CD14-positive monocyte (primary cell): ENCODE results near the gene FHOD3. TPM values are rescaled to one million over a fixed set of nuclear protein-coding genes. Genes with fewer than 3 reads are reported as not detected.

Experiments used
- DNase-seq, 3 donors: peaks; one replicate each; pipeline ENCODE4 v3.0.0-alpha.2; 2011 to 2022
- H2AFZ ChIP-seq: 2 replicates; pipeline ENCODE4 v1.6.0; 2012; ENCODE audit warnings: mild to moderate bottlenecking, low read depth, low read length, inconsistent platforms; ENCODE audit not compliant: insufficient read depth, poor library complexity, severe bottlenecking
- H3K27ac ChIP-seq, 2 donors: 1 replicate in 1 of 2; 2 replicates in 1 of 2; pipeline ENCODE4 v1.5.1; 2012 to 2013; ENCODE audit warnings: low read length in 2 of 2, control low read depth in 1 of 2, inconsistent platforms in 1 of 2, low read depth in 1 of 2, mild to moderate bottlenecking in 1 of 2
- H3K27me3 ChIP-seq, 2 donors: one replicate each; pipeline versions ENCODE4 v1.6.0 to v1.6.1; 2011 to 2013; ENCODE audit warnings: low read length in 2 of 2; ENCODE audit not compliant: control insufficient read depth in 2 of 2, insufficient read depth in 2 of 2
- H3K36me3 ChIP-seq, 2 donors: replicated peaks in 1 of 2; 1 replicate in 1 of 2; 2 replicates in 1 of 2; pipeline versions ENCODE4 v1.5.1 to v1.6.1; 2012 to 2013; ENCODE audit warnings: low read length in 2 of 2, control low read depth in 1 of 2, inconsistent platforms in 1 of 2, mild to moderate bottlenecking in 1 of 2; ENCODE audit not compliant: insufficient read depth in 2 of 2, control insufficient read depth in 1 of 2
- H3K4me1 ChIP-seq, 2 donors: 1 replicate in 1 of 2; 2 replicates in 1 of 2; pipeline versions ENCODE4 v1.5.1 to v1.6.1; 2012 to 2013; ENCODE audit warnings: low read length in 2 of 2, control low read depth in 1 of 2, inconsistent platforms in 1 of 2, mild to moderate bottlenecking in 1 of 2, moderate library complexity in 1 of 2; ENCODE audit not compliant: insufficient read depth in 2 of 2, control insufficient read depth in 1 of 2
- H3K4me2 ChIP-seq: replicated peaks from 2 replicates; pipeline ENCODE3; 2012; ENCODE audit warnings: low read length, moderate library complexity, mild to moderate bottlenecking; ENCODE audit not compliant: poor library complexity, severe bottlenecking; ENCODE audit errors: extremely low read depth
- H3K4me3 ChIP-seq, 3 experiments: fragments of 200-600 bp in 1 of 3; sonication (generic) in 1 of 3; replicated peaks in 1 of 3; 1 replicate in 2 of 3; 2 replicates in 1 of 3; pipeline ENCODE4 v1.5.1; 2011 to 2013; ENCODE audit warnings: low read length in 3 of 3, mild to moderate bottlenecking in 3 of 3, control low read depth in 2 of 3, low read depth in 2 of 3, inconsistent platforms in 1 of 3, moderate library complexity in 1 of 3
- H3K79me2 ChIP-seq: 2 replicates; pipeline ENCODE4 v1.6.0; 2012; ENCODE audit warnings: mild to moderate bottlenecking, control low read depth, inconsistent platforms, low read length, moderate library complexity; ENCODE audit not compliant: insufficient read depth
- H3K9ac ChIP-seq: 2 replicates; pipeline ENCODE4 v1.6.0; 2017; ENCODE audit warnings: low read length, mild to moderate bottlenecking; ENCODE audit not compliant: insufficient read depth, poor library complexity, severe bottlenecking
- H3K9me3 ChIP-seq, 2 donors: replicated peaks in 1 of 2; 1 replicate in 1 of 2; 2 replicates in 1 of 2; pipeline versions ENCODE4 v1.5.1 to v1.6.1; 2012 to 2013; ENCODE audit warnings: low read length in 2 of 2, control low read depth in 1 of 2; ENCODE audit not compliant: control insufficient read depth in 1 of 2, insufficient read depth in 1 of 2
- H4K20me1 ChIP-seq: 2 replicates; pipeline ENCODE4 v1.6.0; 2012; ENCODE audit warnings: mild to moderate bottlenecking, low read length, control low read depth, moderate library complexity; ENCODE audit not compliant: insufficient read depth
- H3K27ac Mint-ChIP-seq, 7 donors: one replicate each; pipeline ENCODE4 v1.8.0; 2020; ENCODE audit warnings: mild to moderate bottlenecking in 7 of 7, mixed read lengths in 7 of 7, moderate library complexity in 6 of 7, inconsistent platforms in 2 of 7
- H3K27me3 Mint-ChIP-seq, 3 donors: one replicate each; pipeline ENCODE4 v1.8.0; 2021 to 2022; ENCODE audit warnings: low read depth in 3 of 3, mild to moderate bottlenecking in 3 of 3, mixed read lengths in 3 of 3, moderate library complexity in 3 of 3, inconsistent platforms in 1 of 3
- H3K36me3 Mint-ChIP-seq, 2 donors: one replicate each; pipeline ENCODE4 v1.8.0; 2020; ENCODE audit warnings: mixed read lengths in 2 of 2, inconsistent platforms in 1 of 2, mild to moderate bottlenecking in 1 of 2
- H3K4me1 Mint-ChIP-seq: one replicate; pipeline ENCODE4 v1.8.0; 2020; ENCODE audit warnings: mild to moderate bottlenecking, mixed read lengths
- H3K4me3 Mint-ChIP-seq, 2 donors: one replicate each; pipeline ENCODE4 v1.8.0; 2020; ENCODE audit warnings: mild to moderate bottlenecking in 2 of 2, mixed read lengths in 2 of 2, moderate library complexity in 1 of 2
- H3K9me3 Mint-ChIP-seq, 7 donors: one replicate each; pipeline ENCODE4 v1.8.0; 2020 to 2022; ENCODE audit warnings: mixed read lengths in 7 of 7, mild to moderate bottlenecking in 6 of 7, moderate library complexity in 6 of 7, inconsistent platforms in 2 of 7
- WGBS: methylation state at CpG from one replicate; pipeline ENCODE4 v1.1.5; 2013; ENCODE audit warnings: missing lambda C conversion rate; ENCODE audit not compliant: insufficient coverage; 5-methylcytosine and 5-hydroxymethylcytosine counted together
- intact Hi-C, 2 donors: fragments of 100-400 bp; cut with micrococcal nuclease; formaldehyde crosslinking; loops; one replicate each; pipeline versions ENCODE4 v1.15.0 to v1.15.1; 2023
- polyA plus RNA-seq, 3 donors: library from polyadenylated mRNA; depleted of rRNA in 1 of 3; unstranded in 2 of 3; stranded (reverse) in 1 of 3; fragments of 300-500 nt in 2 of 3; fragments of >200 nt in 1 of 3; fragmentation: Illumina TruSeq in 2 of 3; gene quantifications; 1 replicate in 2 of 3; 2 replicates in 1 of 3; pipeline ENCODE4 v1.2.3, GENCODE V29; 2012 to 2021
- TF ChIP-seq, protein P1 (sequence below): fragments of 200-600 bp; IDR thresholded peaks from one replicate; pipeline ENCODE4 v1.8.0; 2022; ENCODE audit warnings: antibody characterized with exemption, mild to moderate bottlenecking

FHOD3 gene
- polyA plus RNA-seq, 3 donors, result not detected

DNA sequence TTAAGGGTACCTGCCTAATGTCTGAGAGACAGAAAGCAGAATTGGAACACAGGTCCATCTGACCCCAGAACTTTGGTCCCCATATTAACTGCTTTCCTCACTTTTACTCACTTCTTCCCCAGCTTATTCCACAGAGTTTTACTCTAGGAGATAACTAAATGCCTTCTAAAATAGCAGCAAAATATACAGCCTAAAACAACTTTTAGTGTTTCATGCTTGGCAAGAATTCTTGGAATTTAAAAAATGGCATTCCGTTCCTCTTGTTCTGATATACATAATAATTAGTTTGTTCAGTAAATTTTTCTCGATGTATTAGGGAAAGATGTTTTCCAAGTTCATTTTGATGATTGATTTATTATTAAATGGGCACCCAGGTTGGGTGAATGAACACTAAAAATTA lies 151.9 kb downstream of the FHOD3 start:
- no peak overlapping the region for H2AFZ ChIP-seq
- TF ChIP-seq, protein P1, sequence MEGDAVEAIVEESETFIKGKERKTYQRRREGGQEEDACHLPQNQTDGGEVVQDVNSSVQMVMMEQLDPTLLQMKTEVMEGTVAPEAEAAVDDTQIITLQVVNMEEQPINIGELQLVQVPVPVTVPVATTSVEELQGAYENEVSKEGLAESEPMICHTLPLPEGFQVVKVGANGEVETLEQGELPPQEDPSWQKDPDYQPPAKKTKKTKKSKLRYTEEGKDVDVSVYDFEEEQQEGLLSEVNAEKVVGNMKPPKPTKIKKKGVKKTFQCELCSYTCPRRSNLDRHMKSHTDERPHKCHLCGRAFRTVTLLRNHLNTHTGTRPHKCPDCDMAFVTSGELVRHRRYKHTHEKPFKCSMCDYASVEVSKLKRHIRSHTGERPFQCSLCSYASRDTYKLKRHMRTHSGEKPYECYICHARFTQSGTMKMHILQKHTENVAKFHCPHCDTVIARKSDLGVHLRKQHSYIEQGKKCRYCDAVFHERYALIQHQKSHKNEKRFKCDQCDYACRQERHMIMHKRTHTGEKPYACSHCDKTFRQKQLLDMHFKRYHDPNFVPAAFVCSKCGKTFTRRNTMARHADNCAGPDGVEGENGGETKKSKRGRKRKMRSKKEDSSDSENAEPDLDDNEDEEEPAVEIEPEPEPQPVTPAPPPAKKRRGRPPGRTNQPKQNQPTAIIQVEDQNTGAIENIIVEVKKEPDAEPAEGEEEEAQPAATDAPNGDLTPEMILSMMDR, result no peak
- DNase-seq, result no peak
- no peaks in the 10 kb centered on the region for H3K4me1 Mint-ChIP-seq
- H3K79me2 ChIP-seq, result no peaks in the 10 kb centered on the region
- no peaks in the 10 kb centered on the region for H3K9me3 ChIP-seq
- H3K9me3 Mint-ChIP-seq, result peaks cover 0 to 7% (median under 1%) of the 10 kb centered on the region in 7 donors
- H3K27ac ChIP-seq, result no peak overlapping the region
- no peaks in the 10 kb centered on the region for H3K36me3 Mint-ChIP-seq
- H3K4me3 Mint-ChIP-seq, result no peak overlapping the region
- no peaks in the 10 kb centered on the region for H3K4me1 ChIP-seq
- H3K36me3 ChIP-seq, result no peaks in the 10 kb centered on the region
- H3K27me3 ChIP-seq, result no peaks in the 10 kb centered on the region
- H3K4me3 ChIP-seq, result no peak overlapping the region
- H3K27ac Mint-ChIP-seq, result no peak overlapping the region
- no peaks in the 10 kb centered on the region for H4K20me1 ChIP-seq
- H3K27me3 Mint-ChIP-seq, result peaks cover 0 to 7% (median 2%) of the 10 kb centered on the region in 3 donors
- H3K4me2 ChIP-seq, result no peak overlapping the region
- no peak overlapping the region for H3K9ac ChIP-seq
- whole genome bisulfite sequencing, result no CpG with 5 or more reads among the region's 2 CpGs
- intact Hi-C loops, result no loop called here

DNA sequence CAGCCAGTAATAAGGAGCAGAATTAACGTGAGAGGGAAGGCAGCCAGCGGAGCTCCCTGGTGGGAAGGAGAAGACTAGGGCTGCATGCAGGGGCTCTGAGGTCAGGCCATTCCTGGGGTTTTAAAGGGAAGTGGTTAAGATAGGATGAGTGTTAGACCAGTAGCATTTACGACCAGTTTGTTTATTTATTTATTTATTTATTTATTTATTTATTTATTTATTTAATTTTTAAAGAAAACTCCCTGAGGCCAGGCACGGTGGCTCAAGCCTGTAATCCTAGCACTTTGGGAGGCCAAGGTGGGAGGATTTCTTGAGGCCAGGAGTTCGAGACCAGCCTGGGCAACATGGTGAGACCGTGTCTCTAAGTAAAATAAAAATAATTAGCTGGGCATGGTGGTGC lies 152.8 kb downstream of the FHOD3 start:
- Histone ChIP-seq H3K27me3 (no peaks in the 10 kb centered on the region), H3K4me3 (no peak overlapping the region), H3K4me1 (no peaks in the 10 kb centered on the region), H3K9me3 (no peaks in the 10 kb centered on the region), H4K20me1 (no peaks in the 10 kb centered on the region), H3K4me2 (no peak overlapping the region), H3K9ac (no peak overlapping the region), H3K27ac (no peak overlapping the region), H3K79me2 (no peaks in the 10 kb centered on the region), H2AFZ (no peak overlapping the region), H3K36me3 (no peaks in the 10 kb centered on the region)
- no peak overlapping the region for H3K27ac Mint-ChIP-seq
- H3K4me3 Mint-ChIP-seq, result no peak overlapping the region
- peaks cover 0 to 9% (median 2%) of the 10 kb centered on the region in 3 donors for H3K27me3 Mint-ChIP-seq
- no peak for DNase-seq
- TF ChIP-seq, protein P1, result no peak
- no peaks in the 10 kb centered on the region for H3K4me1 Mint-ChIP-seq
- H3K9me3 Mint-ChIP-seq, result peaks cover 0 to 8% (median 0%) of the 10 kb centered on the region in 7 donors
- intact Hi-C loops, result no loop called here
- no peaks in the 10 kb centered on the region for H3K36me3 Mint-ChIP-seq
- 85% methylated on average over 4 of the region's 6 CpGs for WGBS
